Smooth muscle cell (in vitro differentiated cells): ENCODE measurements around the gene C1orf159. TPM values are rescaled to one million over a fixed set of nuclear protein-coding genes. Genes with fewer than 3 reads are reported as not detected.

Experiments
- DNase-seq: peaks from one replicate; lab custom pipeline; 2025; ENCODE audit not compliant: unreplicated experiment; lab: John Stamatoyannopoulos, UW
- H2AFZ ChIP-seq: fragments of 200-600 bp; sonication (generic); 2 replicates; pipeline ENCODE4 v1.6.0; 2016; ENCODE audit warnings: antibody characterized with exemption, low read depth, mild to moderate bottlenecking
- H3F3A ChIP-seq: fragments of 200-600 bp; sonication (generic); 2 replicates; pipeline ENCODE4 v1.6.0; 2017; ENCODE audit warnings: antibody characterized with exemption, low read depth
- H3K27ac ChIP-seq: fragments of 200-600 bp; sonication (generic); 2 replicates; pipeline ENCODE4 v1.5.1; 2016; ENCODE audit warnings: low read depth, mild to moderate bottlenecking
- H3K27me3 ChIP-seq: fragments of 200-600 bp; sonication (generic); 2 replicates; pipeline ENCODE4 v1.6.1; 2016; ENCODE audit warnings: low read depth, mild to moderate bottlenecking
- H3K36me3 ChIP-seq: fragments of 200-600 bp; sonication (generic); 2 replicates; pipeline ENCODE4 v1.5.1; 2016; ENCODE audit warnings: low read depth
- H3K4me1 ChIP-seq: fragments of 200-600 bp; sonication (generic); 2 replicates; pipeline ENCODE4 v1.5.1; 2016; ENCODE audit warnings: low read depth
- H3K4me2 ChIP-seq: fragments of 200-600 bp; sonication (generic); 2 replicates; pipeline ENCODE4 v1.6.0; 2016; ENCODE audit warnings: mild to moderate bottlenecking
- H3K4me3 ChIP-seq: fragments of 200-600 bp; sonication (generic); 2 replicates; pipeline ENCODE4 v1.5.1; 2016; ENCODE audit warnings: mild to moderate bottlenecking
- H3K79me2 ChIP-seq: fragments of 200-600 bp; sonication (generic); 2 replicates; pipeline ENCODE4 v1.6.0; 2016; ENCODE audit warnings: low read depth, mild to moderate bottlenecking
- H3K9ac ChIP-seq: fragments of 200-600 bp; sonication (generic); 2 replicates; pipeline ENCODE4 v1.6.0; 2016; ENCODE audit warnings: low read depth
- H3K9me3 ChIP-seq: fragments of 200-600 bp; sonication (generic); replicated peaks from 2 replicates; pipeline ENCODE4 v1.5.1; 2016; ENCODE audit warnings: low read depth
- H4K20me1 ChIP-seq: fragments of 200-600 bp; sonication (generic); 2 replicates; pipeline ENCODE4 v1.6.0; 2016; ENCODE audit warnings: low read depth
- WGBS: methylation state at CpG from one replicate; pipeline ENCODE4 v1.1.7; 2016; ENCODE audit warnings: low lambda C conversion rate; 5-methylcytosine and 5-hydroxymethylcytosine counted together
- polyA plus RNA-seq: library from polyadenylated mRNA; unstranded; fragments of >200 nt; fragmentation: Nextera tagmentation; extraction: Ambion mirVana; gene quantifications from 2 replicates; pipeline ENCODE4 v1.2.1, GENCODE V29; 2016
- total RNA-seq: library from RNA; depleted of rRNA; stranded (reverse); fragments of >200 nt; gene quantifications from 2 replicates; pipeline ENCODE4 v1.2.3, GENCODE V29; 2014
- TF ChIP-seq, protein P1 (sequence below): fragments of 200-600 bp; sonication (generic); IDR thresholded peaks from 2 replicates; pipeline ENCODE4 v1.5.1; 2017; ENCODE audit warnings: borderline replicate concordance, mild to moderate bottlenecking, antibody characterized with exemption; ENCODE audit not compliant: insufficient read depth, poor library complexity, severe bottlenecking

C1orf159 gene
- total and polyA plus RNA-seq, 2 experiments from 2014 or later, result 20.2 to 24.5 TPM

GRCh38 chr1:1046767-1047166 lies 69.1 kb downstream of the C1orf159 start:
- no peak for DNase-seq
- Histone ChIP-seq H3K27me3 (no peaks in the 10 kb centered on the region), H3K36me3 (no peaks in the 10 kb centered on the region), H4K20me1 (peaks cover 14% of the 10 kb centered on the region), H3K4me1 (no peaks in the 10 kb centered on the region), H2AFZ (no peak overlapping the region), H3K4me3 (no peak overlapping the region), H3K9me3 (no peaks in the 10 kb centered on the region), H3F3A (no peaks in the 10 kb centered on the region), H3K9ac (no peak overlapping the region), H3K4me2 (no peak overlapping the region), H3K27ac (no peak overlapping the region), H3K79me2 (no peaks in the 10 kb centered on the region)
- TF ChIP-seq, protein P1, sequence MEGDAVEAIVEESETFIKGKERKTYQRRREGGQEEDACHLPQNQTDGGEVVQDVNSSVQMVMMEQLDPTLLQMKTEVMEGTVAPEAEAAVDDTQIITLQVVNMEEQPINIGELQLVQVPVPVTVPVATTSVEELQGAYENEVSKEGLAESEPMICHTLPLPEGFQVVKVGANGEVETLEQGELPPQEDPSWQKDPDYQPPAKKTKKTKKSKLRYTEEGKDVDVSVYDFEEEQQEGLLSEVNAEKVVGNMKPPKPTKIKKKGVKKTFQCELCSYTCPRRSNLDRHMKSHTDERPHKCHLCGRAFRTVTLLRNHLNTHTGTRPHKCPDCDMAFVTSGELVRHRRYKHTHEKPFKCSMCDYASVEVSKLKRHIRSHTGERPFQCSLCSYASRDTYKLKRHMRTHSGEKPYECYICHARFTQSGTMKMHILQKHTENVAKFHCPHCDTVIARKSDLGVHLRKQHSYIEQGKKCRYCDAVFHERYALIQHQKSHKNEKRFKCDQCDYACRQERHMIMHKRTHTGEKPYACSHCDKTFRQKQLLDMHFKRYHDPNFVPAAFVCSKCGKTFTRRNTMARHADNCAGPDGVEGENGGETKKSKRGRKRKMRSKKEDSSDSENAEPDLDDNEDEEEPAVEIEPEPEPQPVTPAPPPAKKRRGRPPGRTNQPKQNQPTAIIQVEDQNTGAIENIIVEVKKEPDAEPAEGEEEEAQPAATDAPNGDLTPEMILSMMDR, result no peak
- WGBS, result 99% methylated on average over 23 of the region's 26 CpGs

DNA sequence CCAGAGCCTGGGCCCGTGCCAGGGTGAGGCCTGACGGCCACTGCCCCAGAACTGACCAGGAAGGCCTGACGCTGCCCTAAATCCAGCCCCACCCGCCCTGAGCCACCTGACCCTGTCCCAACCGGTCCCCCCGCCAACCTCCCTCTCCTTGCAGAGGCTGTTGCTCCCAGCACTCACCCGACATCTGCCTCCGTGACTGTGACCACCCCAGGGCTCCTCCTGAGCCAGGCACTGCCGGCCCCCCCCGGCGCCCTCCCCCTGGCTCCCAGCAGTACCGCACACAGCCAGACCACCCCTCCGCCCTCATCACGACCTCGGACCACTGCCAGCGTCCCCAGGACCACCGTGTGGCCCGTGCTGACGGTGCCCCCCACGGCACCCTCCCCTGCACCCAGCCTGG lies 69.6 kb downstream of the C1orf159 start:
- Histone ChIP-seq H3K27ac (no peak overlapping the region), H4K20me1 (peaks cover 18% of the 10 kb centered on the region), H3K9me3 (no peaks in the 10 kb centered on the region), H3K79me2 (no peaks in the 10 kb centered on the region), H3K27me3 (no peaks in the 10 kb centered on the region), H3K36me3 (no peaks in the 10 kb centered on the region), H2AFZ (no peak overlapping the region), H3K4me3 (no peak overlapping the region), H3K9ac (no peak overlapping the region), H3K4me2 (no peak overlapping the region), H3F3A (no peaks in the 10 kb centered on the region), H3K4me1 (no peaks in the 10 kb centered on the region)
- DNase-seq, result no peak
- WGBS, result 100% methylated on average over 8 of the region's 20 CpGs
- TF ChIP-seq, protein P1, result no peak

- no peak overlapping the region for H3K4me3 ChIP-seq
- WGBS, result 97% methylated on average over 21 of the region's 23 CpGs
- no peaks in the 10 kb centered on the region for H3K36me3 ChIP-seq
- peaks cover 4% of the 10 kb centered on the region for H3K4me1 ChIP-seq
- H2AFZ ChIP-seq, result no peak overlapping the region
- H3K9ac ChIP-seq, result no peak overlapping the region
- H3K27me3 ChIP-seq, result peaks cover 1% of the 10 kb centered on the region
- TF ChIP-seq, protein P1, result no peak
- no peaks in the 10 kb centered on the region for H3F3A ChIP-seq
- H3K4me2 ChIP-seq, result no peak overlapping the region
- no peak for DNase-seq
- no peaks in the 10 kb centered on the region for H3K9me3 ChIP-seq
- H3K27ac ChIP-seq, result no peak overlapping the region
- peaks cover 25% of the 10 kb centered on the region for H4K20me1 ChIP-seq
- no peaks in the 10 kb centered on the region for H3K79me2 ChIP-seq
Observed at GRCh38 chr1:1045129-1045528, 70.8 kb downstream of the C1orf159 start.

- no peak overlapping the region for H3K4me3 ChIP-seq
- no peak for DNase-seq
- no peak overlapping the region for H3K27ac ChIP-seq
- no peak overlapping the region for H3K4me2 ChIP-seq
- TF ChIP-seq, protein P1, result no peak
- H3K9me3 ChIP-seq, result no peaks in the 10 kb centered on the region
- WGBS, result 95% methylated on average over 34 of the region's 34 CpGs
- H3K9ac ChIP-seq, result no peak overlapping the region
- no peaks in the 10 kb centered on the region for H3K36me3 ChIP-seq
- H3K79me2 ChIP-seq, result no peaks in the 10 kb centered on the region
- no peaks in the 10 kb centered on the region for H3F3A ChIP-seq
- H2AFZ ChIP-seq, result no peak overlapping the region
- H4K20me1 ChIP-seq, result peaks cover 31% of the 10 kb centered on the region
- peaks cover 7% of the 10 kb centered on the region for H3K27me3 ChIP-seq
- H3K4me1 ChIP-seq, result peaks cover 10% of the 10 kb centered on the region
Observed at GRCh38 chr1:1044455-1045078, 71.3 kb downstream of the C1orf159 start.
